NCI-H748 (cell line): ENCODE data around the gene SLC25A51.
"Not testable (repeated sequence)": the region's sequence is repeated elsewhere in the genome, so short reads cannot be mapped to it uniquely, and the experiment has no call there.

Source experiments
- DNase-seq: peaks from one replicate; lab custom pipeline; 2025; ENCODE audit not compliant: unreplicated experiment; lab: John Stamatoyannopoulos, UW

The SLC25A51 gene

DNA sequence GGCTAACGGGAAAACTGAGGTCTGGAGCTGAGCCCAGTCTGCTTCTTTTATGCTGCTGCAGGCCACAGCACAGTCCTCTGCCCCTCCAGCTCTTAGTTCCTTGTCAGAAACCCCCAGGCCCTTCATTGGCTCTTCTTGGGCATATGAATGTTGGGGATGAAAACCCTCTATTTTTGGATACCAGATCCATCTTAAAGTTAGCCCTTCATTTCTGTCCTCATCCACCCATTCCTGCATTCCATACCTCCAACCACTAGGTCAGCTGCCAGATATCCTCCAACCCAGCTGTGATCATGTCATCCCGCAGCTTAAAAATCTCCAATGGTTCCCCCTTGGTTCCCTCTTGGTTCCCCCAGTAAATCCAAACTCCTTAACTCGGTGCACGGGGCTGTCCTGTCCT lies 1.8 kb upstream of the SLC25A51 start:
- no peak for DNase-seq

DNA sequence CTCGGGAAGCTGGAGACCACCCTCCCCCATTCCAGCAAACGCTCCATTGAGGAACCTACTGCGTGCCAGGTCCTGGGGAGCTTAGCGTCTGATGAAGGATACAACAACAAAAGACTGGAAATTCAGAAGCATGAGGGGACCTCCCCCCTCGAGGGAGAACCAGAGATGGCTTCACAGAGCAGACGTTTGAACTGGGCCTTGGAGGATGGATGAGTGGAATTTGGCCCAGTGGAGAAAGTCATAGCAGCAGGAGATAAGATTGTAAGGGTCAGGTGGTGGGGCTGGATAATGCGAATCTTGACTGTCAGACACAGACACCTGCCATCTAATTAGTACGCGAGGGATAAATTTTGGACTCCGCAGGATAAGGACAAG lies 1.2 kb upstream of the SLC25A51 start:
- no peak for DNase-seq

DNA sequence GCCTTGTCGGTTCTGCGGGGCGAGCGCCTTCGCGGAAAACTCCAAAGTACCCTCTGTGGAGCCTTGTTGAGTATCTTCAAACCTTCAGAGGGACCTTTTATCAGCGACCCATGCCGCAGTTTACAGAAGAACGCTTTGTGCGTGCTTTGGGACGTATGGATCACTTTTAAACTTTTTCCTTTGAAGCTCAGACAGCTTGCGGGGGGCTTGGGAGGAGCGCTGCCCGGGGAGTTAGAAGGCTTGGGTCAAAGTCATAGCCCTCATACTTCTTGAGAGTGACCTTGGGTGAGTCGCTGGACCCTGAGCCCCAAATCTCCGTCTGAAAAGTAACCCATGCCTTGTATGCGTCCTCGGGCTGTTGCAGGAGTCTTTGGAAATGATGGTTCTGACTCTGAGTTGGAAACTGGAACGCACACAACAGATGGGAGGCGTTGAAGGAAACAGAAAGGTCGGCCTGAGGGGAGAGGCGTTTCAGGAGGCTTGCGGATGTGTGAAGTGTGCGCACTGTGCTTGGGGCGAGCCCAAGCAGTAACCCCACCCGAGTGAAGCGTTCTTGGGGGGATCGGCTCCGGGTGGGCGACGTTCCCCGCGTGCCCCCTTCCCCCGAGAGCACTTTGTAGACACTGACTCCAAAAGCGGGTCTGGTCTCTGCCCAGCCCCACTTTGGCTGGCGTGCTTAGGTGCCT lies 661 bp upstream of the SLC25A51 start:
- DNase-seq, result peak; percentile 55

GRCh38 chr9:37902796-37903646 lies 906 bp downstream of the SLC25A51 start:
- DNase-seq, result peak; percentile 70

- DNase-seq, result no peak
Measured at GRCh38 chr9:37902131-37902530, 1.8 kb downstream of the SLC25A51 start.

GRCh38 chr9:37899041-37899440 lies 4.9 kb downstream of the SLC25A51 start:
- no peak for DNase-seq

DNA sequence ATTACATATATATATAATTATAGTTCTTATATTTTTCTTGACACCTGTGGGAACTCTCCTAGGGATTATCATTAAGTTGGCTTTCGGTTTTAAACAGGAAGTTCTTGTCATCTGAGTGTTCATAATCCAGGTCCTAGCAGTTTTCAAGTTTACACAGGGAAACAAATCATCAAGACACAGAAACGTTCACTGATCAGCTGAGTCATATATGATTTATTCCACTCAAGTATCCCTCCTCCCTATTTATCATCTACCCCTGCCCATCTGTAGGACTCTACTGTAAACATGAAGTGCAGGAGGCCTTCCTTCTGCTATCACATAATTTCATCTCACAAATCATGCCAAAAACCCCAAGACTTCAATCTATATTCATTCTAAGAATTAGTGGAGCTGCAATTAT lies 6.3 kb downstream of the SLC25A51 start:
- DNase-seq, result no peak

GRCh38 chr9:37892063-37892462 lies 11.9 kb downstream of the SLC25A51 start:
- no peak for DNase-seq

DNA sequence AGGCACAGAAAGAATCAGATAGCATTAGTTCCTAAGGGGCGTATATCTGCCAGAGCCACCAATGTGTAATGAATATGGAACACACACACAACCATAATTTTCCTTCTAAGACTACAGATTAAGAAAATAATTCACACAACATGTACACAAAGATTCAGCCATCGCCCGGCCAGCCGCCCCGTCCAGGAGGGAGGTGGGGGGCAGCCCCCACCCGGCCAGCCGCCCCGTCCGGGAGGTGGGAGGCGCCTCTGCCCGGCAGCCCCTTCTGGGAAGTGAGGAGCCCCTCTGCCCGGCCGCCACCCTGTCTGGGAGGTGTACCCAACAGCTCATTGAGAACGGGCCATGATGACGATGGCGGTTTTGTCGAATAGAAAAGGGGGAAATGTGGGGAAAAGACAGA lies 12.9 kb downstream of the SLC25A51 start:
- not testable (repeated sequence) for DNase-seq

- no peak for DNase-seq
Measured at GRCh38 chr9:37889536-37889935, 14.4 kb downstream of the SLC25A51 start.

- not testable (repeated sequence) for DNase-seq
Measured at GRCh38 chr9:37887977-37888583, 15.8 kb downstream of the SLC25A51 start.

DNA sequence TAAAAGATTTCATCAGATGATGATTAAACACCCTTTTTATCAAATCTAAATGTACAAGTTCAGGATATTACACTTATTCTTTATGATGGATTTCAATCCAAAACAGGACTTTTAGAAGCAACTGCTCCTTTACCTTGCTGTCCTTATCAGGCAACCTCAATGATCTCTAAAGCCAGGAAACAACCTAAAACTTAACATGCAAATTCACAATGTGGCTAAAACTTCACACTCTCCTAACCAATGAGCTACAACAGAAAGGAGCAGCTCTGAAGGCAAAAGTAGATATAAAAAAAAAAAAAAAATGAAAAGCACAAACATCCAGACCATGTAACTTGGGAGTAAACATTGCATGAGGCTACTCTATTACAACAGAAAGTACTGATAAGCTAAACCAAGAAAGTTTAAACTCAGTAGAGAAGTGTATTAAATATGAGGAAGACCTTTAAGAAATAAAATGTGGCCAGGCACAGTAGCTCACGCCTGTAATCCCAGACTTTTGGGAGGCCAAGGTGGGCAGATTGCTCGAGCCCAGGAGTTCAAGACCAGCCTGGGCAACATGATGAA lies 22.9 kb downstream of the SLC25A51 start:
- DNase-seq, result no peak

GRCh38 chr9:37876376-37876775 lies 27.6 kb downstream of the SLC25A51 start:
- no peak for DNase-seq

DNA sequence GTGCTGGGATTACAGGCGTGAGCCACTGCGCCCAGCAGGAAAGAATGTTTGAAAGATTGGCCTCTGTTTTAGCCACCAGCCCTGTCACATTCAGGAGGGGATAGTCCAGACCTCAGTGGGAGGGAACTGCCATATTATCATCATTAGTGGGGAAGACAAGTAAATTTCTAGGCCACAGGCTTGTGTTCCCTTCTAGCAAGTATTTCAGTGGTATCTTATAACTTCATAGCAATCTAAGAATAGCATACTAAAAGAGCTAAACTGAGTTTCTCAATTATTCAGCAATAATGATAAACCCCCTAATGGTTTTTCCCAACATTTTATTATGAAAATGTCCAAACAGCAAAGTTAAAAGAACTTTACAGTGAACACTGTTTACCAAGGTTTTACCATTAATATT lies 30.0 kb downstream of the SLC25A51 start:
- DNase-seq, result no peak

- DNase-seq, result no peak
Measured at GRCh38 chr9:37870799-37871176, 33.1 kb downstream of the SLC25A51 start.

DNA sequence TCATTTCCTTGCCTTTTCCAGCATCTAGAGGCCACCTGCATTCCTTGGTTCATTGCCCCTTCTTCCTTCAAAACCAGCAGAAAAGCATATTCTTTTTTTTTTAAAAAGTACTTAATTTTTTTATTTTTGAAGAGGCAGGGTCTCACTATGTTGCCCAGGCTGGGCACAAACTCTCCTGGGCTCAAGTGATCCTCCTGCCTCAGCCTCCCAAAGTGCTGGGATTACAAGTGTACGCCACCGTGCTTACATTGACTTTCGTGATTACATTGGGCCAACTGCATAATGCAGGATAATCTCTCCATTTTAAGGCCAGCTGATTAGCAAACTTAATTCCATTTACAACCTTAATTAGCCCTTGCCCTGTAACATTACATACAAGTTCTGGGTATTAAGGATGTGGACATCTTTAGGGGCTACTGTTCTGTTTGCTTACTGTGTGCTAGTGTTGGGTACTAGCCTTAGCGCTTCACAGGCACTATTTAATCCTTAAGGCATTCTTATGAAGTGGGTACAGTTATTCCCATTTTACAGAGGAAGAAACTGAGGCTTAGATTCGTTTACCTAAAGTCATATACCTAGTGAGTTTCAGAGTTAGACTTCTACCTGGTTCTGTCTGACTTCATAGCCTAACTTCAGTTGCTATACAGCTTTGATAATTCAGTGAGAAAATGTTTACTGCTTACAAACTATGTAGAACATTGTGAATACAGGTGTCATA lies 33.7 kb downstream of the SLC25A51 start:
- DNase-seq, result no peak

GRCh38 chr9:37862530-37862929 lies 41.4 kb downstream of the SLC25A51 start:
- DNase-seq, result no peak

- no peak for DNase-seq
Measured at GRCh38 chr9:37859043-37859442, 44.9 kb downstream of the SLC25A51 start.

GRCh38 chr9:37856551-37856950 lies 47.4 kb downstream of the SLC25A51 start:
- DNase-seq, result no peak

GRCh38 chr9:37852222-37852621 lies 51.7 kb downstream of the SLC25A51 start:
- DNase-seq, result no peak

GRCh38 chr9:37840560-37841194 lies 63.2 kb downstream of the SLC25A51 start:
- DNase-seq, result no peak
